Cardiac muscle cell (in vitro differentiated cells and primary cell): ENCODE data around the gene MAP3K9. TPM values are rescaled to one million over a fixed set of nuclear protein-coding genes. Genes with fewer than 3 reads are reported as not detected.

Experiments used
- DNase-seq, 2 donors: peaks; one replicate each; pipeline versions ENCODE4 v3.0.0 to v3.0.0-alpha.2; 2010 to 2017; ENCODE audit warnings: low read depth in 1 of 2, low spot score in 1 of 2
- H3K27ac ChIP-seq: fragments of 200-600 bp; sonication (generic); 2 replicates; pipeline ENCODE4 v1.5.1; 2016
- H3K27me3 ChIP-seq: fragments of 200-600 bp; sonication (generic); 2 replicates; pipeline ENCODE4 v1.6.0; 2016; ENCODE audit warnings: control low read depth
- H3K36me3 ChIP-seq: fragments of 200-600 bp; sonication (generic); 2 replicates; pipeline ENCODE4 v1.5.1; 2016; ENCODE audit warnings: control low read depth
- H3K4me1 ChIP-seq: fragments of 200-600 bp; sonication (generic); 2 replicates; pipeline ENCODE4 v1.8.1; 2017; ENCODE audit warnings: low read depth, mild to moderate bottlenecking, mixed run types
- H3K4me3 ChIP-seq: fragments of 200-600 bp; sonication (generic); 2 replicates; pipeline ENCODE4 v1.5.1; 2016; ENCODE audit warnings: mild to moderate bottlenecking
- H3K9me3 ChIP-seq: fragments of 200-600 bp; sonication (generic); 2 replicates; pipeline ENCODE4 v1.5.1; 2017; ENCODE audit warnings: low read depth, mild to moderate bottlenecking, control low read depth
- polyA plus RNA-seq: library from polyadenylated mRNA; unstranded; fragments of >200 nt; fragmentation: Nextera tagmentation; extraction: Ambion mirVana; gene quantifications from 2 replicates; pipeline ENCODE4 v1.2.1, GENCODE V29; 2016
- total RNA-seq: library from RNA; depleted of rRNA; stranded (reverse); fragments of >200 nt; gene quantifications from 2 replicates; pipeline ENCODE4 v1.2.3, GENCODE V29; 2016
- TF ChIP-seq, protein P1 (sequence below): IDR thresholded peaks from 2 replicates; pipeline ENCODE4 v1.5.1; 2012; ENCODE audit warnings: low read depth, mild to moderate bottlenecking, low read length

The MAP3K9 gene
- total and polyA plus RNA-seq, 2 experiments from 2014 or later = 5.4 to 7.4 TPM

- H3K9me3 ChIP-seq = no peaks in the 10 kb centered on the region
- no peaks in the 10 kb centered on the region for H3K27me3 ChIP-seq
- no peak for DNase-seq
- H3K27ac ChIP-seq = no peak overlapping the region
- H3K36me3 ChIP-seq = peaks cover 5% of the 10 kb centered on the region
- no peaks in the 10 kb centered on the region for H3K4me1 ChIP-seq
- H3K4me3 ChIP-seq = no peak overlapping the region
- TF ChIP-seq, protein P1, sequence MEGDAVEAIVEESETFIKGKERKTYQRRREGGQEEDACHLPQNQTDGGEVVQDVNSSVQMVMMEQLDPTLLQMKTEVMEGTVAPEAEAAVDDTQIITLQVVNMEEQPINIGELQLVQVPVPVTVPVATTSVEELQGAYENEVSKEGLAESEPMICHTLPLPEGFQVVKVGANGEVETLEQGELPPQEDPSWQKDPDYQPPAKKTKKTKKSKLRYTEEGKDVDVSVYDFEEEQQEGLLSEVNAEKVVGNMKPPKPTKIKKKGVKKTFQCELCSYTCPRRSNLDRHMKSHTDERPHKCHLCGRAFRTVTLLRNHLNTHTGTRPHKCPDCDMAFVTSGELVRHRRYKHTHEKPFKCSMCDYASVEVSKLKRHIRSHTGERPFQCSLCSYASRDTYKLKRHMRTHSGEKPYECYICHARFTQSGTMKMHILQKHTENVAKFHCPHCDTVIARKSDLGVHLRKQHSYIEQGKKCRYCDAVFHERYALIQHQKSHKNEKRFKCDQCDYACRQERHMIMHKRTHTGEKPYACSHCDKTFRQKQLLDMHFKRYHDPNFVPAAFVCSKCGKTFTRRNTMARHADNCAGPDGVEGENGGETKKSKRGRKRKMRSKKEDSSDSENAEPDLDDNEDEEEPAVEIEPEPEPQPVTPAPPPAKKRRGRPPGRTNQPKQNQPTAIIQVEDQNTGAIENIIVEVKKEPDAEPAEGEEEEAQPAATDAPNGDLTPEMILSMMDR = no peak
Observed at GRCh38 chr14:70730393-70730792, 78.9 kb downstream of the MAP3K9 start.

DNA sequence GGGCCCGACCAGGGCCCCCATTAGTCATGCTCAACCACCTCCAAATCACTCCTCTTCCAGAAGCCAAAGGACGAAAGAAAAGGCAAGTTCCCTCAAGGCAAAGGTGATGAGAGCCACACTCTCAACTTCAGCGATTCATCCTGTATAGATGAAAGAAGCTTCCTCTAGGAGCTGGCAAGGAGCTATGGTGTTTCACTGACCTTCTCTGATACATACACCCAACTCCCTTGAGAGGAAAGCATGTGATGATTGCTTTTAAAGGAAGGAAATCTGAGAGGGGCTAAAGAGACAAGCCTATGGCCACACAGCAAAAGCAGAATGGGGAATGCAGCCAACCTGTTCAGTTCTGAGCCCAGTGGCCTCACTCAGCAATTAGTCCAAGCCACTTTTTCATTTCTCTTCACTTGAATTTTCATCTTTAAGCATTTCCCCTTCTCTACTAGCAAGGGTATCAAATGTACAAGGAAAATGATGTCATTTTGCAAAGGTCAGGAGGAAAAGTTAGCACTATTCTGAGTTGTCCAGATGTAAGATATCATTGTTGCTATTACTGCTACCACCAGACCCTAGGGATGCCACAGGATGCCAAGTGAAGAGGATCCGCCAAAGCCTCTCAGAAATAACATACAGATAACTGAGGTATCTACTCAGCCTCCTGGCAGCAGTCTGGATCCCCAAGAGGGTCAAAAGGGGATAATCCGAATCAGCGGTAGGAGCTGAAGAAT is 82.5 kb downstream of the MAP3K9 start:
- TF ChIP-seq, protein P1 = no peak
- H3K27me3 ChIP-seq = no peaks in the 10 kb centered on the region
- peak in 1 of 2 donors; percentile 37 for DNase-seq
- H3K9me3 ChIP-seq = no peaks in the 10 kb centered on the region
- no peak overlapping the region for H3K4me3 ChIP-seq
- peaks cover 3% of the 10 kb centered on the region for H3K36me3 ChIP-seq
- no peaks in the 10 kb centered on the region for H3K4me1 ChIP-seq
- no peak overlapping the region for H3K27ac ChIP-seq

- no peaks in the 10 kb centered on the region for H3K9me3 ChIP-seq
- no peak overlapping the region for H3K4me3 ChIP-seq
- no peaks in the 10 kb centered on the region for H3K36me3 ChIP-seq
- DNase-seq = no peak
- H3K27ac ChIP-seq = no peak overlapping the region
- no peaks in the 10 kb centered on the region for H3K4me1 ChIP-seq
- H3K27me3 ChIP-seq = no peaks in the 10 kb centered on the region
- TF ChIP-seq, protein P1 = no peak
Observed at GRCh38 chr14:70724944-70725343, 84.4 kb downstream of the MAP3K9 start.

- Histone ChIP-seq H3K4me3 (no peak overlapping the region), H3K36me3 (no peaks in the 10 kb centered on the region), H3K27me3 (no peaks in the 10 kb centered on the region), H3K4me1 (no peaks in the 10 kb centered on the region), H3K9me3 (no peaks in the 10 kb centered on the region), H3K27ac (no peak overlapping the region)
- TF ChIP-seq, protein P1 = no peak
- no peak for DNase-seq
Observed at GRCh38 chr14:70724110-70724509, 85.2 kb downstream of the MAP3K9 start.

DNA sequence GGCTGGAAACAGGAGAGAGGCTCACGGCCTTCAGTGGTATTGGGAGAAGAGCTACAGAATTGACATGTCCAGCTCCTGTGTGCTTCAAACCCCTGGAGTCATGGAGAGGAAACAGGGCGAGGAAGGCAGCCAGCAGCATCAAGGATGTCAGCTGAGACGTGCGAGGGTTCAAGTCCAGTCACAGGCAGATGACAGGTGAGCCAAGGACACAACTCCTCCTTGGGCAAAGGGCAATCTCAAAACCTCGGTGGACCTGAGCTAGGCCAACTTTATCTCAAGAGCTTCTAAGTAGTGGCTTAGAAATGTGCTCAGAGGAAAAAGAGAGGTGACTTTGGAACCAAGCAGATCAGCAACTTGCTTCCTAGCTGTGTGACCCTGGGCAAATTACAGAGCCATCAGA is 86.0 kb downstream of the MAP3K9 start:
- Histone ChIP-seq H3K4me3 (no peak overlapping the region), H3K9me3 (no peaks in the 10 kb centered on the region), H3K27me3 (no peaks in the 10 kb centered on the region), H3K4me1 (no peaks in the 10 kb centered on the region), H3K36me3 (no peaks in the 10 kb centered on the region), H3K27ac (no peak overlapping the region)
- DNase-seq = no peak
- TF ChIP-seq, protein P1 = no peak
